Renal cortex interstitium (tissue), 11 donors: ENCODE data around the gene ACOXL. TPM values are rescaled to one million over a fixed set of nuclear protein-coding genes. Genes with fewer than 3 reads are reported as not detected.

Experiments
- DNase-seq, 11 donors: peaks; one replicate each; pipeline ENCODE4 v3.0.0-alpha.2; 2013; ENCODE audit warnings: low read depth in 9 of 11, low spot score in 4 of 11; ENCODE audit errors: extremely low read depth in 1 of 11
- polyA plus RNA-seq, 3 donors: library from polyadenylated mRNA; unstranded; fragments of 120-200 nt; gene quantifications; one replicate each; pipeline ENCODE4 v1.2.1, GENCODE V29; 2013; ENCODE audit not compliant: insufficient read length in 3 of 3

Gene ACOXL
- polyA plus RNA-seq, 3 donors, result 0.69 to 0.83 (median 0.73) TPM

GRCh38 chr2:110997331-110998045 is 265.1 kb downstream of the ACOXL start:
- DNase-seq, result no peak

DNA sequence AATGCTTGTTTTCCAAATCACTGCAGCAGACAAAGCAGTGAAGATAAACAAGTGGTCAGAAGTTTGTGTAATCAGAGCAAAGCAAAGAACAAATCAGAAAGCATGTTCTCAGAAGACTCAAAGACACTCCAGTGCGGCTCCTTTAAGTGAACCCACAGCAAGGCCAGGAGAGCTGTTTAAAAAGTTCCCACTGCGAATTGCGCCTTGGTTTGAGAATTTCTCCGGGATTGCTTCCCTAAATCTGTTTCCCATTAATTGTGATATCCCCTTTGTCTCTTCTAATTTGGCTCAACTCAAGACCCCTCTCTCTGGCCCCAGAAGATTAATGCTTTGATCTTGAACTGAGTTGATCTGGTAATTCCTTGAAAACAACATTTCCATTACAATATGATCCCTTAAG is 265.9 kb downstream of the ACOXL start:
- no peak for DNase-seq

- no peak for DNase-seq
Observed at GRCh38 chr2:110999626-111000025, 267.3 kb downstream of the ACOXL start.

GRCh38 chr2:111005307-111005706 is 272.9 kb downstream of the ACOXL start:
- no peak for DNase-seq

DNA sequence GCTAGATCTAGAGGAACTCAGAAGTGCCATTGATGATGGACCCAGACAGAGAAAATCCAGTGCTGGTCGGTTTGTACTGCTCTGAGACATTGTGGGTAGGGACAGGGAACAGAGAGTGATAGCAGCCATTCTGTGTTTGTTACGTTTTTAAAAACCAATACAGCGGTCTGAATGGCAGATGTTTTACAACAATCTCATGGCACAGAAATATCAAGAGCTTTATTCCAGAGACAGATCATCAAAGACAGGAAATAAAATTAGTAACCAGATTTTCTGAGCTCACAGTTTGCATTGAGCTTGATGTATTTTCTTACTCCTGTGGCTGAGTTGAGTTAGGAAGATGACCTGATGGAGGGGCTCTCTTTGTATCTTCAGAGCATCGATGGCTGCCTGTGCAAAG is 273.4 kb downstream of the ACOXL start:
- DNase-seq, result no peak

DNA sequence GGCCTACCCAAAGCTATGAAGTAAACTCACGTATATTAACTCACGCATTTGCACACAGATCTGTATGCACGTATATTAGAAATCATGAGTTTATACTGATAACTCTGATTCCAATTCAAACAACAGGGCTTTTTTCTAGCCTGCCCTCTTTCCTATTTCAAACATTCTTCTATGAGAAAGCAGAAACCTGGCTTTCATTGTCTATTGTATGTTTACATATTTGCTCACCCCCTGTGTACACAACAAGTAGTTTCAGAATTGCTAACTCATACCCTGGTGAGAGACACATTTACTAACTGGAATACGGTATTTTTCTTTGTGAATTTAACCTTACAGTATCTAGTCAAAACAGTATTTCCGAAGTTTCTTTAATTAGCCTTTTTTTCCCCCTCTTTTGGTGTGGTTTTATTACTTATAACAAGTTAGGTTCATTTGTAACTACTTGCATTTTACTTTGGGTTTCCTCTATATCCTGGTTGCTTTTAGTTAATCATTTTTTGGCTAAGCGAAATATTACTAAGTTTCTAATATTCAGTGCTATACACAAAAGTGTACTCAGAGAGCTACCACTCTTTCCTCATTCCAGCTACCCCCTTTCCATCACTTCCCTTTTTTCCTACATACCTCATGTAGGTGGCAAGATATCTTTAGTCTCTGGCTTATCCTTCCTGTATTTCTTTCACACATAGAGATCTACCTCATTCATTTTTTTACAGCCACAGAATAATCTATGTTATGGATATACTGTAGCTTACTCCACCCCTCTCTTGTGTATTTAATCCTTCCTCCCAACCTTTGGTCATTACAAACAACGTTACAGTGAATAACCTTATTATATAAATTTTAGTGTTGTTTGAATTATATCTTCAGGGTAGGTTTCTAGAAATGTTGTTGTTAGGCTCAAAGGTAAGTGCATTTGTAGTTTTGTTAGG is 275.6 kb downstream of the ACOXL start:
- DNase-seq, result no peak

DNA sequence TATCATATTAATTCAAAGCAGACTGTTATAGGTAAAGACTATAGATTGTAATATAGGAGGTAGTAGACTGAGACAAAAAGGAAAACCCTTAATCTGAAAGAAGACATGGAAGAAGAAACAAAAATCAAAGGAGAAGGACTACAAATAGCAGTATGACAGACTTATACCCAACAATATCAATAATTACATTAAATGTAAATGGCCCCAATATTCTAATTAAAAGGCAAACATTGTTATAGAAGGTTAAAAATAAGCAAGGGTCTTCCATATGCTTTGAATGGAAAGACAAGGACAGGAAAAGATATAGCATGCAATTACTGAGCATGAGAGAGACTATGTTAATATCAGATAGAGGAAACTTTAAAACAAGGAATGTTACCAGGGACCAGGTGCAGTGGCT is 278.8 kb downstream of the ACOXL start:
- no peak for DNase-seq

DNA sequence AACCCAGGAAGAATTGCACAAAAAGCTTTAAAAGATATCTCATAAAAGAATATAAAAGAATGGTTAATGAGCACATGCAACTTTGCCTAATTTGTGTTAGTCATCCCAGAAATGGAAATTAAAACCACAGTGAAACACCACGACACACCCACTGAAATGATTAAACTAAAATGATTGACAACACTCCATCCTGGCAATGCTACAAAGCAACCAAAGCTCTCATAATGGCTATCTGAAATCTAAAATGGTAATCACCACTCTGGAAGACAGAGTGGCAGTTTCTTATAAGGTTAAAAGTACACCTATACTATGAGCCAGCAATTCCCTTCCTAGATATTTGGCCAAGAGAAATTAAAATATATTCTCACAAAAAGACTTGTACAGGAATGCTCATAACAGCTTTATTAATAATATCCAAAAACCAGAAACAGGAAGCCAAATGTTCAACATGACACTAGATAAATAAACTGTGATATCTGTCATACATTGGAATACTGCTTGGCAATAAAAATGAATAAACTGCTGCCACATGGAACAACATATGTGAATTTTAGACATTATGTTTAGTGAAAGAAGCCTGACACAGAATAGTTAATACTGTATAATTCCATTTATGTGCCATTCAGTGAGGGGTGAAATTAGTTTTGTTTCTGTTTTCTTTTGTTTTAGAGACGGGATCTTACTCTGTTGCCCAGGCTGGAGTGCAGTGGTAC is 283.1 kb downstream of the ACOXL start:
- no peak for DNase-seq

GRCh38 chr2:111017034-111017622 is 284.8 kb downstream of the ACOXL start:
- no peak for DNase-seq

- no peak for DNase-seq
Observed at GRCh38 chr2:111017909-111018308, 285.5 kb downstream of the ACOXL start.

DNA sequence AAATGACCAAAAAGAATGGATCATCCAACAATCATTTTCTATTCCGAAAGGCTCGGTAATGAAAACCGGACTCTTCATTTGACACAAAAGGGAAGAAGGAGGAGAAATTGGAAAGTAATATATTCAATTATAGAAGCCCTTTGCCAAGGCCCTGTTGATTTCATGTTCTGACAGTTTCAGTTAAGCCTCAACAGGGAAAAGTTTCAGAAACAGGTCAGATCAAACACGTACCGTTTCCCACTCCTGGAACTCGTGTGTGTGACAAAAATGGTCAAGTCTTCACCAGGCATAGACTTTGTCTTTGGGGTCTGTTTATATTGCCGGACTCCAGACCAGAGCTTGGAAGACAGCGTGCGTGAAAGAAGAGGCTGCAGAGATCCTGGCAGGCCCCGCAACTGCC is 287.0 kb downstream of the ACOXL start:
- no peak for DNase-seq

GRCh38 chr2:111022633-111023032 is 290.3 kb downstream of the ACOXL start:
- DNase-seq, result no peak

GRCh38 chr2:111024496-111024895 is 292.1 kb downstream of the ACOXL start:
- DNase-seq, result no peak

GRCh38 chr2:111025288-111025687 is 292.9 kb downstream of the ACOXL start:
- DNase-seq, result no peak

- DNase-seq, result no peak
Observed at GRCh38 chr2:111028720-111029119, 296.3 kb downstream of the ACOXL start.

GRCh38 chr2:111029181-111029927 is 297.0 kb downstream of the ACOXL start:
- no peak for DNase-seq

- peak in 1 of 11 donors; percentile 31 for DNase-seq
Observed at GRCh38 chr2:111030260-111030891, 298.0 kb downstream of the ACOXL start.

DNA sequence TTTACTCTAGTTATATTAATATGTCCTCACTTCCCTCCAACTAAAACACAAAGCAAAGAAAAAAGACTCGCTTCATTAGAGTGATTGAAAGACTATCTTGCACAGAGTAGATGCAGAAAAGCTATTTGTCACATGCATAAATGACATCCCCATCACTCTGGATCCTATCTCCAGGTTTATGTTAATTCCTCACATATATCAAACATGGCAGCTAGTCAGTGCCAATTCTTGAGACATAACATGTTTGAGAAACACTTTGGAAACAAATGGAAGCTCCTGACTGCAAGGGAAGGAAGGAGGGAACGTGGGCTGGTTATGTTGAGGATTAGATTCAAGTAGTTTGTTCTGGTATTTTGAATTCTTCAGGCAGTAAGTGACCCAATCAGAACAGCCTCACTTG is 298.6 kb downstream of the ACOXL start:
- DNase-seq, result no peak
